ENCODE results near the gene CNTLN. TPM values are rescaled to one million over a fixed set of nuclear protein-coding genes. Genes with fewer than 3 reads are reported as not detected.

The CNTLN gene
- total and polyA plus RNA-seq, 8 donors = 0.58 to 28.5 (median 3.3) TPM

- Histone ChIP-seq H3K36me3 (no peaks in the 10 kb centered on the region), H3K4me3 (no peak overlapping the region), H3K27ac (no peak overlapping the region), H3K9me3 (no peaks in the 10 kb centered on the region), H3K4me1 (peaks cover 0 to 17% (median 0%) of the 10 kb centered on the region in 4 donors), H3K27me3 (no peaks in the 10 kb centered on the region)
- DNase-seq = no peak
- 68 to 83% (median 81%) methylated on average over 3 of the region's 3 CpGs for WGBS, 5 donors
- TF ChIP-seq CTCF (IDR thresholded peaks at IDR 0.05) (no peak), POLR2AphosphoS5 (IDR thresholded peaks at IDR 0.05) (no peak), POLR2A (IDR thresholded peaks at IDR 0.05) (no peak), EP300 (IDR thresholded peaks at IDR 0.05) (no peak)
- intact Hi-C loops (cut with DNase I; ENCODE audit: low total_unique reads) = no loop called here
Measured at GRCh38 chr9:17185481-17186029, 50.7 kb downstream of the CNTLN start.

- intact Hi-C loops (cut with DNase I; ENCODE audit: low total_unique reads) = no loop called here
- no peak for TF ChIP-seq POLR2AphosphoS5 (IDR thresholded peaks at IDR 0.05)
- TF ChIP-seq EP300 (IDR thresholded peaks at IDR 0.05) = no peak
- no peak for TF ChIP-seq POLR2A (IDR thresholded peaks at IDR 0.05)
- TF ChIP-seq CTCF (IDR thresholded peaks at IDR 0.05) = no peak
- H3K27ac ChIP-seq = no peak overlapping the region
- no peaks in the 10 kb centered on the region for H3K4me1 ChIP-seq
- H3K36me3 ChIP-seq = no peaks in the 10 kb centered on the region
- H3K27me3 ChIP-seq = no peaks in the 10 kb centered on the region
- no peak overlapping the region for H3K4me3 ChIP-seq
- no peak for DNase-seq
- H3K9me3 ChIP-seq = no peaks in the 10 kb centered on the region
Measured at GRCh38 chr9:17191082-17191481, 56.2 kb downstream of the CNTLN start.

GRCh38 chr9:17204611-17205152 is 69.8 kb downstream of the CNTLN start:
- peaks cover 0 to 4% (median 0%) of the 10 kb centered on the region in 4 donors for H3K4me1 ChIP-seq
- no peaks in the 10 kb centered on the region for H3K27me3 ChIP-seq
- H3K9me3 ChIP-seq = peaks cover 2 to 28% (median 9%) of the 10 kb centered on the region in 4 donors
- no peak for TF ChIP-seq CTCF (IDR thresholded peaks at IDR 0.05)
- no peak for TF ChIP-seq EP300 (IDR thresholded peaks at IDR 0.05)
- no peak for TF ChIP-seq POLR2AphosphoS5 (IDR thresholded peaks at IDR 0.05)
- TF ChIP-seq POLR2A (IDR thresholded peaks at IDR 0.05) = no peak
- H3K4me3 ChIP-seq = no peak overlapping the region
- no peaks in the 10 kb centered on the region for H3K36me3 ChIP-seq
- no peak overlapping the region for H3K27ac ChIP-seq
- intact Hi-C loops (cut with DNase I; ENCODE audit: low total_unique reads) = no loop called here
- WGBS, 5 donors = 61 to 69% (median 65%) methylated on average over 7 to 8 of the region's 8 CpGs
- no peak for DNase-seq

GRCh38 chr9:17216011-17216410 is 81.2 kb downstream of the CNTLN start:
- intact Hi-C loops (cut with DNase I; ENCODE audit: low total_unique reads) = no loop called here
- Histone ChIP-seq H3K4me3 (no peak overlapping the region), H3K9me3 (peaks cover 0 to 11% (median 0%) of the 10 kb centered on the region in 4 donors), H3K36me3 (no peaks in the 10 kb centered on the region), H3K27ac (no peak overlapping the region), H3K4me1 (no peaks in the 10 kb centered on the region), H3K27me3 (no peaks in the 10 kb centered on the region)
- TF ChIP-seq POLR2A (IDR thresholded peaks at IDR 0.05) (no peak), EP300 (IDR thresholded peaks at IDR 0.05) (no peak), CTCF (IDR thresholded peaks at IDR 0.05) (no peak), POLR2AphosphoS5 (IDR thresholded peaks at IDR 0.05) (no peak)
- 74 to 88% (median 84%) methylated on average over 3 of the region's 3 CpGs for WGBS, 5 donors
- DNase-seq = no peak
